Endothelial cell of umbilical vein (primary cell): ENCODE measurements around the gene UBAP2L. TPM values are rescaled to one million over a fixed set of nuclear protein-coding genes. Genes with fewer than 3 reads are reported as not detected.
A peak's percentile ranks its signal among the peaks of the same experiment; 100 is the strongest.

Experiments
- BruUV-seq: library from RNA; stranded (reverse); fragments of 400-500 nt; replicated peaks from 2 replicates; lab custom pipeline; 2021; lab: Mats Ljungman, UMichigan
- CTCF ChIA-PET: fragments of 300-600, 350-600 bp; sonication (Branson Sonifier 250); formaldehyde crosslinking; loops from one replicate; lab custom pipeline; 2021; ENCODE audit warnings: antibody characterized with exemption, inconsistent platforms; lab: Charles Lee
- POLR2A ChIA-PET: fragments of 300-600, 350-600 bp; sonication (Branson Sonifier 250); formaldehyde crosslinking; loops from one replicate; lab custom pipeline; 2021; ENCODE audit warnings: antibody characterized with exemption, inconsistent platforms; lab: Charles Lee
- DNase-seq: peaks from one replicate; pipeline ENCODE4 v3.0.0-alpha.2; 2011; ENCODE audit warnings: low read depth, low spot score
- FAIRE-seq: peaks from 2 replicates; lab custom pipeline; 2011; peaks lifted over from hg19 to GRCh38; lab: Jason Lieb, UNC
- H2AFZ ChIP-seq: 2 replicates; pipeline ENCODE4 v1.6.0; 2012; ENCODE audit warnings: low read depth, low read length, control low read depth, inconsistent platforms
- H3K27ac ChIP-seq: 2 replicates; pipeline ENCODE4 v1.5.1; 2011; ENCODE audit warnings: low read depth, mild to moderate bottlenecking, control low read depth, low read length, moderate library complexity; ENCODE audit not compliant: insufficient read depth
- H3K27me3 ChIP-seq, 2 experiments: 2 replicates each; pipeline versions ENCODE4 v1.6.0 to v1.6.1; 2011; ENCODE audit warnings: low read length in 2 of 2, mixed read lengths in 1 of 2; ENCODE audit not compliant: control insufficient read depth in 2 of 2, insufficient read depth in 2 of 2
- H3K36me3 ChIP-seq, 2 experiments: 2 replicates in 1 of 2; 3 replicates in 1 of 2; pipeline ENCODE4 v1.5.1; 2011; ENCODE audit warnings: low read length in 2 of 2, mild to moderate bottlenecking in 1 of 2, moderate library complexity in 1 of 2; ENCODE audit not compliant: control insufficient read depth in 2 of 2, insufficient read depth in 2 of 2; ENCODE audit errors: extremely low read depth in 1 of 2
- H3K4me1 ChIP-seq: 3 replicates; pipeline ENCODE4 v1.5.1; 2011; ENCODE audit warnings: mild to moderate bottlenecking, low read length; ENCODE audit not compliant: control insufficient read depth, insufficient read depth; ENCODE audit errors: extremely low read depth
- H3K4me2 ChIP-seq: 2 replicates; pipeline ENCODE4 v1.6.1; 2011; ENCODE audit warnings: low read length, control low read depth, mixed read lengths; ENCODE audit not compliant: insufficient read depth
- H3K4me3 ChIP-seq, 3 experiments: fragments of 200-600 bp in 1 of 3; sonication (generic), shearing (Covaris generic) in 1 of 3; replicated peaks in 1 of 3; 2 replicates each; pipeline ENCODE4 v1.5.1; 2011 to 2016; ENCODE audit warnings: control low read depth in 3 of 3, low read length in 3 of 3, mild to moderate bottlenecking in 2 of 3, inconsistent platforms in 1 of 3, low read depth in 1 of 3, moderate library complexity in 1 of 3; ENCODE audit not compliant: insufficient read depth in 1 of 3
- H3K79me2 ChIP-seq: 2 replicates; pipeline ENCODE4 v1.6.0; 2012; ENCODE audit warnings: low read length, inconsistent platforms; ENCODE audit not compliant: control insufficient read depth, insufficient read depth
- H3K9ac ChIP-seq: replicated peaks from 2 replicates; pipeline ENCODE3; 2011; ENCODE audit warnings: low read length, control low read depth; ENCODE audit not compliant: insufficient read depth; ENCODE audit errors: extremely low read depth
- H3K9me1 ChIP-seq: replicated peaks from 3 replicates; pipeline ENCODE4 v1.6.0; 2011; ENCODE audit warnings: mild to moderate bottlenecking, low read length; ENCODE audit not compliant: control insufficient read depth, insufficient read depth; ENCODE audit errors: extremely low read depth
- H3K9me3 ChIP-seq: replicated peaks from 2 replicates; pipeline ENCODE4 v1.5.1; 2012; ENCODE audit warnings: low read length, inconsistent platforms; ENCODE audit not compliant: control insufficient read depth, insufficient read depth
- H4K20me1 ChIP-seq: replicated peaks from 2 replicates; pipeline ENCODE3; 2011; ENCODE audit warnings: mild to moderate bottlenecking, low read length; ENCODE audit not compliant: control insufficient read depth, insufficient read depth; ENCODE audit errors: extremely low read depth
- EZH2 ChIP-seq: IDR thresholded peaks from 2 replicates; pipeline ENCODE4 v1.6.1; 2012; ENCODE audit warnings: borderline replicate concordance, low read depth, mild to moderate bottlenecking, moderate library complexity, low read length, inconsistent platforms; ENCODE audit not compliant: severe bottlenecking
- GATA2 ChIP-seq: IDR thresholded peaks from 2 replicates; pipeline ENCODE4 v1.7.0; 2011; ENCODE audit warnings: low read depth, mild to moderate bottlenecking, moderate library complexity, mixed read lengths, low read length; ENCODE audit not compliant: insufficient read length, insufficient read depth
- POLR2A ChIP-seq: IDR thresholded peaks from 2 replicates; pipeline ENCODE4 v1.6.1; 2012; ENCODE audit warnings: low read depth, mild to moderate bottlenecking, control low read depth, low read length
- dilution Hi-C: fragments of 300-500 bp; cut with MboI; formaldehyde crosslinking; loops from one replicate; pipeline ENCODE4 v1.15.0; 2019; ENCODE audit warnings: low sequenced_read_pairs; ENCODE audit not compliant: extremely low pct_ligation_motif_present
- intact Hi-C: fragments of 100-400 bp; cut with micrococcal nuclease; formaldehyde crosslinking; loops from one replicate; pipeline ENCODE4 v1.10.0; 2022
- polyA plus RNA-seq, 4 experiments: library from polyadenylated mRNA; depleted of rRNA in 3 of 4; stranded (reverse) in 3 of 4; unstranded in 1 of 4; fragments of >200 nt; gene quantifications; 2 replicates each; pipeline versions ENCODE4 v1.2.1 to v1.2.3, GENCODE V29; 2011 to 2012; ENCODE audit warnings: missing spikeins in 1 of 4
- total RNA-seq: library from RNA; stranded (reverse); gene quantifications from 2 replicates; pipeline ENCODE4 v1.2.3, GENCODE V29; 2021

The UBAP2L gene
- total and polyA plus RNA-seq, 2 donors (not counting 3 experiments of a cell fraction or from before 2014, with no cell fraction given): 229 to 280 TPM

- dilution Hi-C loops: no loop called here
- H3K4me1 ChIP-seq: peaks cover 25% of the 10 kb centered on the region
- TF ChIP-seq GATA2: no peak
- TF ChIP-seq POLR2A: peak; percentile 46
- no peaks in the 10 kb centered on the region for H4K20me1 ChIP-seq
- peak overlapping the region; percentile 62 for H3K4me2 ChIP-seq
- intact Hi-C loops: loop anchor here (2.0 kb wide), 1 partner anchor 51 kb away; the partner anchor contains the start of gene HAX1
- peak overlapping the region; percentile 65 to 90 (median 87) for H3K4me3 ChIP-seq
- peaks cover 90% of the 10 kb centered on the region for H3K79me2 ChIP-seq
- H3K9me1 ChIP-seq: no peaks in the 10 kb centered on the region
- DNase-seq (peak; percentile 61), FAIRE-seq (no peak)
- H3K9me3 ChIP-seq: no peaks in the 10 kb centered on the region
- CTCF ChIA-PET: interaction anchor here (1.8 to 2.4 kb wide), 2 partner anchors 17 to 22 kb away, joined by 5 to 7 read pairs; no protein-coding TSS in a partner anchor
- H3K36me3 ChIP-seq: peaks cover 10 to 14% of the 10 kb centered on the region in 2 experiments
- H2AFZ ChIP-seq: no peak overlapping the region
- no peaks in the 10 kb centered on the region for H3K27me3 ChIP-seq
- peak overlapping the region; percentile 75 for H3K27ac ChIP-seq
- POLR2A ChIA-PET: no interaction called here
- BruUV-seq: no TSS peak
- peak overlapping the region; percentile 90 for H3K9ac ChIP-seq
Measured at GRCh38 chr1:154221278-154222001, 685 bp downstream of the UBAP2L start.

GRCh38 chr1:154222518-154222917 lies 1.8 kb downstream of the UBAP2L start:
- Histone ChIP-seq H3K9me3 (no peaks in the 10 kb centered on the region), H3K4me2 (peak overlapping the region; percentile 62), H3K9ac (peak overlapping the region; percentile 90), H3K27me3 (no peaks in the 10 kb centered on the region), H3K36me3 (peaks cover 7 to 15% of the 10 kb centered on the region in 2 experiments), H3K4me3 (peak overlapping the region in 2 of 3 experiments; percentile 87 to 90), H3K27ac (peak overlapping the region; percentile 75), H3K79me2 (peaks cover 90% of the 10 kb centered on the region), H4K20me1 (no peaks in the 10 kb centered on the region), H3K4me1 (peaks cover 25% of the 10 kb centered on the region), H2AFZ (no peak overlapping the region), H3K9me1 (no peaks in the 10 kb centered on the region)
- DNase-seq (no peak), FAIRE-seq (no peak)
- BruUV-seq: no TSS peak
- dilution Hi-C loops (no loop called here), intact Hi-C loops (no loop called here)
- ChIA-PET POLR2A (no interaction called here), CTCF (interaction anchor here (1.1 to 2.4 kb wide), 4 partner anchors 12 to 112 kb away, joined by 3 to 7 read pairs (median 4); no protein-coding TSS in a partner anchor)
- no peak for TF ChIP-seq EZH2
